ENCODE measurements around the gene IP6K2. TPM values are rescaled to one million over a fixed set of nuclear protein-coding genes. Genes with fewer than 3 reads are reported as not detected.
A peak's percentile ranks its signal among the peaks of the same experiment; 100 is the strongest.
"Not testable (repeated sequence)": the region's sequence is repeated elsewhere in the genome, so short reads cannot be mapped to it uniquely, and the experiment has no call there.

IP6K2 gene
- total and polyA plus RNA-seq, 2 experiments from 2014 or later, result 57.4 to 59.6 TPM

GRCh38 chr3:48727511-48727910, 10.5 kb upstream of the IP6K2 start:
- H3K27ac ChIP-seq, result no peak overlapping the region
- H3K36me3 ChIP-seq (ENCODE audit: low read depth), result no peaks in the 10 kb centered on the region
- no peaks in the 10 kb centered on the region for H3K9me2 ChIP-seq (ENCODE audit: insufficient read depth)
- no peaks in the 10 kb centered on the region for H3K79me2 ChIP-seq (ENCODE audit: insufficient read depth)
- H3K9me3 ChIP-seq (ENCODE audit: low read depth), result no peaks in the 10 kb centered on the region
- no peak overlapping the region for H2AFZ ChIP-seq
- no peaks in the 10 kb centered on the region for H4K20me1 ChIP-seq (ENCODE audit: insufficient read depth)
- in situ Hi-C loops (cut with MboI), result no loop called here
- DNase-seq, result no peak
- peaks cover 6% of the 10 kb centered on the region; the same call in 1 of the 2 replicates for H3F3A ChIP-seq (ENCODE audit: insufficient read depth)
- TF ChIP-seq EZH2 (IDR thresholded peaks at IDR 0.05; ENCODE audit: insufficient read depth, poor library complexity, severe bottlenecking), result no peak
- H3K4me3 ChIP-seq, result no peak overlapping the region
- 71 to 74% methylated on average over 8 of the region's 8 CpGs for WGBS, 2 experiments (ENCODE audit: low coverage in 1 of 2, low lambda C conversion rate in 2 of 2, missing lambda C conversion rate in 2 of 2)
- H3K4me2 ChIP-seq (ENCODE audit: unreplicated experiment), result no peak overlapping the region
- H3K9ac ChIP-seq, result no peak overlapping the region
- H3K27me3 ChIP-seq (replicated peaks; ENCODE audit: insufficient read depth), result no peaks in the 10 kb centered on the region
- peaks cover 8% of the 10 kb centered on the region; the same call in 1 of the 2 replicates for H3K4me1 ChIP-seq (ENCODE audit: insufficient read depth)

GRCh38 chr3:48725185-48725855, 8.3 kb upstream of the IP6K2 start:
- in situ Hi-C loops (cut with MboI); H3K9me2 ChIP-seq (ENCODE audit: insufficient read depth): not testable (repeated sequence)

GRCh38 chr3:48723725-48724124, 6.7 kb upstream of the IP6K2 start:
- no peaks in the 10 kb centered on the region for H3K36me3 ChIP-seq (ENCODE audit: low read depth)
- DNase-seq, result no peak
- no peaks in the 10 kb centered on the region for H3K9me3 ChIP-seq (ENCODE audit: low read depth)
- no peak overlapping the region for H3K9ac ChIP-seq
- TF ChIP-seq EZH2phosphoT487 (IDR thresholded peaks at IDR 0.05; ENCODE audit: insufficient read depth, low read depth) (no peak), EZH2 (IDR thresholded peaks at IDR 0.05; ENCODE audit: insufficient read depth, poor library complexity, severe bottlenecking) (no peak)
- no peak overlapping the region for H2AFZ ChIP-seq
- H4K20me1 ChIP-seq (ENCODE audit: insufficient read depth), result no peaks in the 10 kb centered on the region
- no peaks in the 10 kb centered on the region for H3K27me3 ChIP-seq (replicated peaks; ENCODE audit: insufficient read depth)
- H3K4me1 ChIP-seq (ENCODE audit: insufficient read depth), result peaks cover 8% of the 10 kb centered on the region; the same call in 1 of the 2 replicates
- 82 to 84% methylated on average over 7 of the region's 7 CpGs for WGBS, 2 experiments (ENCODE audit: low coverage in 1 of 2, low lambda C conversion rate in 2 of 2, missing lambda C conversion rate in 2 of 2)
- no peaks in the 10 kb centered on the region for H3K79me2 ChIP-seq (ENCODE audit: insufficient read depth)
- in situ Hi-C loops (cut with MboI), result no loop called here
- no peak overlapping the region for H3K4me2 ChIP-seq (ENCODE audit: unreplicated experiment)
- H3K27ac ChIP-seq, result no peak overlapping the region
- no peak overlapping the region for H3K4me3 ChIP-seq
- H3F3A ChIP-seq (ENCODE audit: insufficient read depth), result peaks cover 7% of the 10 kb centered on the region; the same call in 1 of the 2 replicates
- H3K9me2 ChIP-seq (ENCODE audit: insufficient read depth), result no peaks in the 10 kb centered on the region

More at GRCh38 chr3:48725185-48725855, 8.3 kb upstream of the IP6K2 start:
- 72 to 76% methylated on average over 8 of the region's 8 CpGs for WGBS, 2 experiments (ENCODE audit: low coverage in 1 of 2, low lambda C conversion rate in 2 of 2, missing lambda C conversion rate in 2 of 2)
- H3K4me1 ChIP-seq (ENCODE audit: insufficient read depth); H2AFZ ChIP-seq; H4K20me1 ChIP-seq (ENCODE audit: insufficient read depth); H3K9me3 ChIP-seq (ENCODE audit: low read depth); H3K27me3 ChIP-seq (replicated peaks; ENCODE audit: insufficient read depth); DNase-seq; H3K4me3 ChIP-seq; H3K27ac ChIP-seq; H3K79me2 ChIP-seq (ENCODE audit: insufficient read depth); H3K4me2 ChIP-seq (ENCODE audit: unreplicated experiment); H3K36me3 ChIP-seq (ENCODE audit: low read depth); H3F3A ChIP-seq (ENCODE audit: insufficient read depth); H3K9ac ChIP-seq: not testable (repeated sequence)

- H3F3A ChIP-seq (ENCODE audit: insufficient read depth); H3K79me2 ChIP-seq (ENCODE audit: insufficient read depth); H3K36me3 ChIP-seq (ENCODE audit: low read depth); H2AFZ ChIP-seq; H3K9ac ChIP-seq; H3K27me3 ChIP-seq (replicated peaks; ENCODE audit: insufficient read depth); H4K20me1 ChIP-seq (ENCODE audit: insufficient read depth); H3K4me1 ChIP-seq (ENCODE audit: insufficient read depth); H3K4me3 ChIP-seq; H3K9me2 ChIP-seq (ENCODE audit: insufficient read depth); in situ Hi-C loops (cut with MboI); H3K9me3 ChIP-seq (ENCODE audit: low read depth): not testable (repeated sequence)
- whole genome bisulfite sequencing, 2 experiments (ENCODE audit: low coverage in 1 of 2, low lambda C conversion rate in 2 of 2, missing lambda C conversion rate in 2 of 2), result 47 to 50% methylated on average over 3 of the region's 3 CpGs
- H3K4me2 ChIP-seq (ENCODE audit: unreplicated experiment), result peak overlapping the region; percentile 20
- peak overlapping the region; percentile 13; the same call in 1 of the 2 replicates for H3K27ac ChIP-seq
- peak; percentile 76 for DNase-seq
Measured at GRCh38 chr3:48723293-48723692, 6.3 kb upstream of the IP6K2 start.

- TF ChIP-seq EZH2phosphoT487 (IDR thresholded peaks at IDR 0.05; ENCODE audit: insufficient read depth, low read depth), result no peak
- TF ChIP-seq EZH2 (IDR thresholded peaks at IDR 0.05; ENCODE audit: insufficient read depth, poor library complexity, severe bottlenecking), result no peak
- Histone ChIP-seq H3K4me3 (peak overlapping the region; percentile 94), H3K9ac (peak overlapping the region; percentile 96), H3K36me3 (ENCODE audit: low read depth) (peaks cover 10% of the 10 kb centered on the region; the same call in 1 of the 2 replicates), H4K20me1 (ENCODE audit: insufficient read depth) (no peaks in the 10 kb centered on the region), H3K27ac (peak overlapping the region; percentile 67), H3K27me3 (replicated peaks; ENCODE audit: insufficient read depth) (no peaks in the 10 kb centered on the region), H3F3A (ENCODE audit: insufficient read depth) (peaks cover 10% of the 10 kb centered on the region), H2AFZ (peak overlapping the region; percentile 71), H3K79me2 (ENCODE audit: insufficient read depth) (peaks cover 55% of the 10 kb centered on the region), H3K4me1 (ENCODE audit: insufficient read depth) (peaks cover 15% of the 10 kb centered on the region), H3K9me3 (ENCODE audit: low read depth) (no peaks in the 10 kb centered on the region), H3K9me2 (ENCODE audit: insufficient read depth) (no peaks in the 10 kb centered on the region), H3K4me2 (ENCODE audit: unreplicated experiment) (peak overlapping the region; percentile 83)
- in situ Hi-C loops (cut with MboI), result no loop called here
- WGBS, 2 experiments (ENCODE audit: low coverage in 1 of 2, low lambda C conversion rate in 2 of 2, missing lambda C conversion rate in 2 of 2), result 1 to 2% methylated on average over 10 to 16 of the region's 16 CpGs
- peak; percentile 44 for DNase-seq
Measured at GRCh38 chr3:48716508-48716981, 476 bp downstream of the IP6K2 start.
